OCI-LY3 (cell line): Measurements from ENCODE around the gene ZNF22.

Experiments used
- H2AFZ ChIP-seq: fragments of 200-600, 300-600 bp; shearing (Covaris generic); 2 replicates; pipeline ENCODE4 v1.6.0; 2014; ENCODE audit warnings: antibody characterized with exemption, low read depth, low read length
- H3K27ac ChIP-seq: fragments of 200-600, 300-600 bp; sonication (generic); 2 replicates; pipeline ENCODE4 v1.5.1; 2014; ENCODE audit warnings: mild to moderate bottlenecking, low read length, moderate library complexity, mixed read lengths
- H3K27me3 ChIP-seq: fragments of 200-600, 300-600 bp; sonication (generic); 2 replicates; pipeline ENCODE4 v1.6.1; 2014; ENCODE audit warnings: low read depth, low read length, mixed read lengths
- H3K36me3 ChIP-seq: fragments of 200-600, 300-600 bp; sonication (generic); replicated peaks from 2 replicates; pipeline ENCODE3; 2014; ENCODE audit warnings: low read depth, low read length, mixed read lengths
- H3K4me1 ChIP-seq: fragments of 300-600, 200-600 bp; sonication (generic); 2 replicates; pipeline ENCODE4 v1.6.1; 2014; ENCODE audit warnings: low read length, mixed read lengths
- H3K4me2 ChIP-seq: fragments of 200-600, 300-600 bp; sonication (generic); 2 replicates; pipeline ENCODE4 v1.6.1; 2014; ENCODE audit warnings: low read length, mixed read lengths
- H3K4me3 ChIP-seq: fragments of 300-600, 200-600 bp; sonication (generic); 2 replicates; pipeline ENCODE4 v1.5.1; 2014; ENCODE audit warnings: antibody characterized with exemption, mild to moderate bottlenecking, low read length, moderate library complexity
- H3K79me2 ChIP-seq: fragments of 300-600, 200-600 bp; shearing (Covaris generic); 2 replicates; pipeline ENCODE4 v1.6.1; 2014; ENCODE audit warnings: mild to moderate bottlenecking, low read length, mixed read lengths
- H3K9ac ChIP-seq: fragments of 300-600, 200-600 bp; shearing (Covaris generic); 2 replicates; pipeline ENCODE4 v1.6.0; 2014; ENCODE audit warnings: mild to moderate bottlenecking, low read length, moderate library complexity
- H3K9me3 ChIP-seq: fragments of 200-600, 300-600 bp; shearing (Covaris generic); 2 replicates; pipeline ENCODE4 v1.6.1; 2014; ENCODE audit warnings: low read length, mixed read lengths; ENCODE audit not compliant: insufficient read depth
- H4K20me1 ChIP-seq: fragments of 200-600, 300-600 bp; sonication (generic); 2 replicates; pipeline ENCODE4 v1.6.1; 2016; ENCODE audit warnings: low read length, mixed read lengths; ENCODE audit not compliant: insufficient read depth
- CTCF ChIP-seq: fragments of 200-600, 300-600 bp; sonication (generic); IDR thresholded peaks from 2 replicates; pipeline ENCODE4 v1.5.1; 2014; ENCODE audit warnings: antibody characterized with exemption, low read length, low read depth
- EZH2phosphoT487 ChIP-seq: fragments of 200-600 bp; shearing (Covaris generic); IDR thresholded peaks from 2 replicates; pipeline ENCODE4 v1.6.1; 2018; ENCODE audit warnings: antibody characterized with exemption, mixed run types, low read depth

The ZNF22 gene

GRCh38 chr10:45034301-45034700 is 33.6 kb downstream of the ZNF22 start:
- Histone ChIP-seq H3K4me2 (no peak overlapping the region), H3K9me3 (no peaks in the 10 kb centered on the region), H3K79me2 (no peaks in the 10 kb centered on the region), H3K36me3 (no peaks in the 10 kb centered on the region), H3K27ac (no peak overlapping the region), H3K4me1 (no peaks in the 10 kb centered on the region), H3K9ac (no peak overlapping the region), H3K27me3 (no peaks in the 10 kb centered on the region), H2AFZ (no peak overlapping the region), H4K20me1 (no peaks in the 10 kb centered on the region), H3K4me3 (no peak overlapping the region)
- TF ChIP-seq EZH2phosphoT487 (no peak), CTCF (no peak)

DNA sequence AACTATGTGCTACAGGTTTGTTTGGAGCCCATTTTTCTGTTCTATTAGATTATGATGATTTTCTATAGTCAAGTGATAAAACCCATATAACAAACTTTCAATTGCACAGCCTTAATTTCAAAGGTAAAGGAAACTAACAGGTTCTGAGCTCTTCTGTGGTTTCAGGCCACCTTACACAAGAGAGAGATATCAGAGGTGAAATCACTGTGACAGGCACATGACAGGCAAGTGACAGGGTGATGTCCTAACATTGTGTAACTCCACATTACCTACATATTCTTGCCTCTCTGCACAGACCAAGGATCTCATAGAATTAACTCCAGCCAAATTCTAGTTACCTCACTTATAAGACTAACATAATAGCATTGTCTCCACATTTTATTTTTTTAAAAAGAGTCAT is 35.0 kb downstream of the ZNF22 start:
- no peaks in the 10 kb centered on the region for H3K36me3 ChIP-seq
- TF ChIP-seq EZH2phosphoT487 (no peak), CTCF (no peak)
- no peaks in the 10 kb centered on the region for H3K4me1 ChIP-seq
- no peaks in the 10 kb centered on the region for H3K27me3 ChIP-seq
- H3K9me3 ChIP-seq, result no peaks in the 10 kb centered on the region
- H3K79me2 ChIP-seq, result no peaks in the 10 kb centered on the region
- no peak overlapping the region for H2AFZ ChIP-seq
- no peak overlapping the region for H3K4me3 ChIP-seq
- no peak overlapping the region for H3K27ac ChIP-seq
- no peak overlapping the region for H3K9ac ChIP-seq
- no peak overlapping the region for H3K4me2 ChIP-seq
- no peaks in the 10 kb centered on the region for H4K20me1 ChIP-seq

DNA sequence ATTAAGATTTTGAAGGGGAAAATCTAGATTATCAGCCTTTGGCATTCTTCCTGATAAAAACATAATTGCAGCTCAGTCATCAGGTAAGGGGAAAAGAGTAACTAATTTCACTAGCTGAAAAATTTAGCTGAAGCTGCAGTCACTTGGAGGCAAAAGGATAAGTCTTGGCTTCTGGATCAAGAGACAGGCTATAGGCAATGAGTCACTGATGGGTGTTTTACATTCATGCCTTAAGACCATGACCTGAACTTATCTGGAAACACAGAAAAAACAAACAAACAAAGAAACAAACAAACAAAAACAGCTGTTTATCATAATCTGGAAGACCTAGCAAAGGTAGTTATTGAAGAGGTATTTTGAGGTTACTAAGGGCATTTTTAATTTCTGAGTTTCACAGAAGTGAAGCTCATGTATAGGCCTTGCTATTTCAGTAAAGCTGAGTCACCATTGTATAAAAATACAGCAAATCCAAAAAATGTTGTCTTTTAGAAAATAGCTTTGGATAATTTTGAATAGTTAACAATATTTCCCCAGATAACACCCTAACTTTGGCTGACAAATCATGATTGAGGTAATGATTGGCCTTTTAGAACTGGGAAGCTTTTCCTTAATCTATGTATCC is 40.3 kb downstream of the ZNF22 start:
- no peak overlapping the region for H3K9ac ChIP-seq
- H3K4me2 ChIP-seq, result no peak overlapping the region

DNA sequence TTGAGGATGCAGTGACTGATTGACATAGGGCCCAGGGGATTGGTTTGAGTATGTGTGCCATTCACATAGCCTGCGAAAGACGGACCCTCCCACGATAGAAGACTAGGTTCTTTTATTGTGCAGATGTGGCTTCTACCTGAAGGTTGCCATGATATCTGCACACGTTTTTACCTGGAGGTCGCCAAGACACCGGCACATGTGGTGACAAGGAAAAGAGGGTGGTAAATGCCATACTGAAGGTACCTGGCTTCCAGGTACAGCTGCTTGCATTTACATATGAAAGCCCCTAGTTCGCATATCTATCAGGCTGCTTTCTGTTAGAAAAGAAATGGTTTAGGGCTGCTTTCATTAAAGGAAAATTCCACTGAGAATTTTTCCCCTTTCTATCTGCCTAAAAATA is 43.6 kb downstream of the ZNF22 start:
- no peaks in the 10 kb centered on the region for H3K79me2 ChIP-seq
- no peak overlapping the region for H3K4me3 ChIP-seq
- no peak overlapping the region for H3K4me2 ChIP-seq
- H2AFZ ChIP-seq, result no peak overlapping the region
- H3K9ac ChIP-seq, result no peak overlapping the region
- no peaks in the 10 kb centered on the region for H3K36me3 ChIP-seq
- H3K27ac ChIP-seq, result no peak overlapping the region
- no peaks in the 10 kb centered on the region for H4K20me1 ChIP-seq
- TF ChIP-seq CTCF (no peak), EZH2phosphoT487 (no peak)
- no peaks in the 10 kb centered on the region for H3K4me1 ChIP-seq
- no peaks in the 10 kb centered on the region for H3K9me3 ChIP-seq
- H3K27me3 ChIP-seq, result no peaks in the 10 kb centered on the region

More for the DNA sequence above, 40.3 kb downstream of the ZNF22 start:
- no peaks in the 10 kb centered on the region for H4K20me1 ChIP-seq
- H3K27me3 ChIP-seq, result no peaks in the 10 kb centered on the region
- TF ChIP-seq CTCF, result no peak
- TF ChIP-seq EZH2phosphoT487, result no peak
- no peaks in the 10 kb centered on the region for H3K79me2 ChIP-seq
- H3K36me3 ChIP-seq, result no peaks in the 10 kb centered on the region
- H3K4me3 ChIP-seq, result no peak overlapping the region
- H3K4me1 ChIP-seq, result no peaks in the 10 kb centered on the region
- no peak overlapping the region for H3K27ac ChIP-seq
- no peaks in the 10 kb centered on the region for H3K9me3 ChIP-seq
- no peak overlapping the region for H2AFZ ChIP-seq
